Fibroblast of skin of left quadriceps (primary cell): Measurements from ENCODE around the gene PFDN4.

ENCODE experiments used
- DNase-seq, 2 experiments: peaks; one replicate each; pipeline ENCODE4 v3.0.0-alpha.2; 2013; ENCODE audit warnings: low read depth in 2 of 2

PFDN4 gene

DNA sequence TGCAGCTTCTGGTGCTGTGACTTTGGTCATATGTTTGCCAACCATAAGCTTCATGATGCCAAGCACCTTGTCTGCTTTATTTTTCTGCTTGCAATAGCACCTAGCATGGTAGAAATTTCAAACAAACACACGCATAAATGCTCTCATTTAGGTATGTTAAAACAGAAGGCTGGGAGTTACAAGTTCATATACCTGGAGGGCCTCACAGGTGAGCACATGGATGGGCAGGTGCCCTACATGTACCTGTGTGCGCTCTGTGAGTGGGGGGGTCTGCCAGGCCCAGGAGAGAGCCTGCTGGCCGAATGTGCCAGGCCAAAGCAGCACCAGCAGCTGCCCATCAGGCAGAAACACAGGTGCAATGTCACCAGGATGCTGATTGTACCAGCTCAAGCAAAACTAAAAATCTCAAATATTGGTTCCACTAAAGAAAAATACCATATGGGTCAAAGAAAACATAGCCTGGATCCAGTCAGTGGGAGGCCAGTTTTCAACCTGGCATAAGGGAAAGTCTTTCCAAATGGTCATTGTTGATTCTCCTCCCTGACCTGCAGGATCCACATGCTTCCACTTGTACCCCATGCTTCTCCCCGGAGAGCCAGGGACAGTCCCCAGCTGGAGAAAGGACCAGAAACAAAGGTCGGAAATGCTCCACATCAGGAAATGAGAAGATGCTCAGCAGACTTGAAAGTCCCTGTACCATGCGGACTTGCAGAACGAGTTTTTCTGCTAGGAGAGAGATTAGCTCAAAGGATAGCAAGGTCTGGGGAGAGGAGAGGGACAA lies 7.2 kb upstream of the PFDN4 start:
- DNase-seq = no peak

DNA sequence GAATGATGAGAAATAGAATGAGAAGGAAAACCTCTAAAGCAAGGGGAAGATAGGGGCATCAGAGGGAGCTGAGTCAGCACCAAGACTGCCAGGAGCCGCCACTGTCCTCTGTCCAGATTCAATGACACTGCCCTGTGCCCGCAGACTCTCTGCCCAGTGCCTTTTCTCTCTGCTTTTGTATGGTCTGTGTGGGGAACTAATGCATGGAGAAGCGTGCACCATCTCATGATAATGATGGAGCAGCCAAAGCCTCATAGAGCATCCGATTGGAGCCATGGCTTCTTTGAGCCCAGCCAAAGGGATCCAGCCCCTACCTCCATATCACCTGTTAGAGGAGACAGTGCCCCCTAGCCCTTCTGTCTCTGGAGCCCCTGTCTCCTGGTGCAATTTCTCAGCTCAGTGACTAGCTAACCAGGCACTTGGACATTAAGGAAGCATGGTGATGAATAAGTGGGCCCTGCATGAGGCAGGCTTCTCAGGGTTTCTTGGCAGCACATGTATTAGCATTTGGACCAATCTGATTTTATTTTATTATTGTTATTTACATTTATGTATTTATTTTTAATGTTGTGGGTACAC lies 6.5 kb upstream of the PFDN4 start:
- DNase-seq = no peak

DNA sequence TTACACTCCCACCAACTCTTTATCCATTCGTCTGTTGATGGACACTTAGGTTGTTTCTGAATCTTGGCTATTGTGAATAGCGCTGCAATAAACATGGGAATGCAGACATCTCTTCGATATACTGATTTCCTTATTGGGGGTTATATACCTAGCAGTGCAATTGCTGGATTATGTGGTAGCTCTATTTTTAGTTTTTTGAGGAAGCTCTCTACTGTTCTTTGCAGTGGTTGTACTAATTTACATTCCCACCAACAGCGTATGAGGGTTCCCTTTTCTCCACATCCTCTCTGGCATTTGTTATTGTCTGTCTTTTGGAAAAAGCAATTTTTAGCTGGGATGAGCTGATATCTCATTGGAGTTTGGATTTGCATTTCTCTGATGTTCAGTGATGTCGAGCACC lies 4.6 kb upstream of the PFDN4 start:
- DNase-seq = no peak

DNA sequence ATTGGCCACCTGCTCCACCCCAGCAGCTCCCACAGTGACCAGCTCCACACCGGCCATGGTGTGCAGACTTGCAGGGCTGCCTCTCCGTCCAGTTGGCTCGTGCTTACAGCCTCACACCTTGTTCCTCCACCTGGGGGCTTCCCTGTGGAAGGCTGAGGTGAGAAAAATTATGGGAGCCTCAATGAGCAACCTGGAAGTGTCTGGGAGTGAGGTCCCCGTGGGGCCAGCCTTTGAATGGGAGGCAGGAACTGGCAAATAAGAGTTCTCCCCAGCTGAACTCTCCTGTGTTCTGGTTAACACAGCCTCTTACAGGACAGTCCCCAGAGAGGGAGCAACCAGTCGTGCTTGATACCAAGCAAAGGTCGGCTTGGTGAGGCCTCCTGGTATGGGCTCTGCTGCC lies 3.8 kb upstream of the PFDN4 start:
- DNase-seq = no peak

DNA sequence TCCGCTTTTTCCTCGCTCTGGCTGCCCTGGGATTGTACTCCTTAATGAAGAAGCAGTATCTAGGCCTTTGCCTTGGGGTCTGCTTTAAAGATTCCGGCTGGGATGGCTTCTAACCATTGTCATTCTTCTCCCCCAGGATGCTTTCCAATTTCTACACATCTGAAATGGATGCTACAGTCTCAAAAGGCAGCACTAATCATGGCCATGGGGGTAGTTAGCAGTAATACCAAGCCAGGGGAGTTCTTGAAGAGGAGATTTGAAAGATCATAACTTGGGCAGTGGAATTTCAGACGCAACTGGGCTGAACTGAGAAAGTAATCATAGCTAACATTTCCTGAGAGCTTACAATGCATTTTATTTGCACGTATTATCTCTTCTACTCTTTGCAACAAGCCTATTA lies 3.4 kb upstream of the PFDN4 start:
- DNase-seq = no peak

GRCh38 chr20:54205450-54205849 lies 2.4 kb upstream of the PFDN4 start:
- no peak for DNase-seq

DNA sequence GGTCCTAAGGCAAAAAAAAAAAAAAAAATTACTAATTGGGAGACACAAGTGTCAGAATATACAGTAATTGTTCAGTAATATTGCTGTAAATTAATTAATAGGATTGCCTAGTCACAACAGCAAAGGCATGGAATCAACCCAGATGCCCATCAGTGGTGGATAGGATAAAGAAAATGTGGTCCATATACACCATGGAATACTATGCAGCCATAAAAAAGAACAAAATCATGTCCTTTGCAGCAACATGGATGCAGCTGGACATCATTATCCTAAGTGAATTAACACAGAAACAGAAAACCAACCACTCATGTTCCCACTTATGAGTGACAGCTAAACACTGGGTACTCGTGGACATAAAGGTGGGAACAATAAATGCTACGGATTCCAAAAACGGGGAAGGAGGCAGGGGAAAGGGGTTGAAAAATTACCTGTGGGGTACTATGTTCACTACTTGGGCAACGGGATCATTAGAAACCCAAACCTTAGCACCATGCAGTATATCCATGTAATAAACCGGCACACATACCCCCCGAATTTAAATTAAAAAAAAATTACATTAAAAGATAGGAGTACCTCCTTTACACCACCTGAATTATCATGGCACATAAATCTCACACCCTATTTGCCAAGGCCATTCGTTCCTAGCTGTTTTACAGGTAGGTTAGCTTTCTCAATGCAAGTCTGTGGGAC lies 689 bp upstream of the PFDN4 start:
- DNase-seq = no peak

- no peak for DNase-seq
Measured at GRCh38 chr20:54208548-54209176, 775 bp downstream of the PFDN4 start.

DNA sequence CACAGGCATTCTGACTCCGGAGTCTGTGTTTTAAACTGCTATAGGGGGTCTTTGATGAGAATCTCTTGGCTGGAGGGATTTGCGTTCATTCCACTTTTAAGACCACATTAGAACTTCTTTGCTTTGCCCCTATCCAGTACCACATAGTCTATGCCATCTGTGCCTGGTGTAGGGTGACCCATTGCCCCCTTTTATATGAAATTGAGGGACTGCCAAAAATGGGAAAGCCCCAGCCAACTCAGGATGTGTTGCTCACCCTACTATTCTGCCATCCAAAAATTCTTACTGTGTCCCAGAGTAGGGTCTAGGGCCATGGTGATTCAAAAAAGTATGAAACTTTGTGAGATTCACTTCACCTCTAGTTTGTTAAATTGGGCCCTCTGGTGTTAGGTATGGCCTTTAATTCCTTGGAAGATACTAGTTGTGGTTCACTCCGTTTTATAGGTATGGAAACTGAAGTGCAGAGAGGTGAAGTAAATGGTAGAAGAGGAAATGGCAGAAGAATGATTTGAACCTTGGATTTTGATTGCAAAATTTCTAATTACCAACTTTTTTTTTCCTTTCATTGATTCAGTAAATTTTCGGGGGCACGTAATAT lies 1.4 kb downstream of the PFDN4 start:
- no peak for DNase-seq

DNA sequence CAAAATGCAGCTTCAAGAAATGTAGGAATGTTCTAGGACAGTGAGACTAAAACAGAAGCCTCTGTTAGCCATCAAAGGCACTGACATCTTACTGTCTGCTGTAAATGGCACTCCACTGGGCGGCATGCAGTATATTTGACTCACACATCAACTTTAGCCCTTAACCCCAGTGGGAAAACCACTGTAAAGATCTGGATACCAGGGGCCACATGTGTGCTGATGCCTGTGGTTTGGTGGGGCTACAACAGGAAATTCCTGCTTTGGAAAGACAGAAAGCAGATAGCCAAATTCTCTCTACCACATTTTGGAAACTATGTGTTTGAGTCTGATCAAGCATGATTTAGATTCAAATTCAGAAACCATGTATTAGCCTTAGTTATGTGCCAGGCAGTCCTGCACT lies 4.3 kb downstream of the PFDN4 start:
- peak; percentile 86 to 87 for DNase-seq

DNA sequence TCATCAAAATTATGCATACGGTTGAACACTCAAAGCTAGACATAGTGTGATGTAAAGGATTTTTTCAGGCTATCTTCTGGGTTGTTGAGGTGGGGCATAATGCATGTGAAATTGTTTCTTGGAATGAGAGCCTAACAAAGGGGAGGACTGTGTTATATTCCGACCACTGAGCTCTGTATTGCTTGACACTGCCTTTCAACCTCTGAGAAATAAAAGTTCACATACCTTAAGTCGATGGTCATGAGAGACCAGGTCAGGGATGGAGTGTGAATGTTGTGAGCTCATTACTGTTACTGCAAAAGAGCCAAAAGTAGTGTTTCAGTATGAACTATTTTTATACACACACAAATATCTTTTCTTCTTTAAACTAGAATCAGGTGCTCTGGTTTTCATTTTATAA lies 5.0 kb downstream of the PFDN4 start:
- no peak for DNase-seq

- no peak for DNase-seq
Measured at GRCh38 chr20:54214566-54214965, 6.7 kb downstream of the PFDN4 start.

GRCh38 chr20:54215157-54215789 lies 7.4 kb downstream of the PFDN4 start:
- DNase-seq = no peak

DNA sequence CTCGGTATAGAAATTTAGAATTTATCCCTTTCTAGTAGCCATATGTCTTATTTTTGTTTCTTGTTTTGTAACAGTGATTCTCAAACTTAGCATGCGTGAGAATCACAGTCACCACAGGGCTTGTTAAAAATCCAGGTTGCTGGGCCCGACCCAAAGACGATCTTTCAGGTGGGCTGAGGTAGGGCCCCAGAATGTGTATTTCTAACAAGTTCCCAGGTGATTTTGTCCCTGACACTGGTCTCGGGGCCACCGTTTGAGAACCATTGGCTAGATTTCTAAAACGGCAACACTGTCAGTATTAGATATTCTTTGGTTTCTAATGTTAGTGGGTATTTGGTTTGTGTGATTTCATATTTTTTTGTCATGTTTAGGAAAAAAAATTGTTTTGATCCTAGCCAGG lies 9.9 kb downstream of the PFDN4 start:
- no peak for DNase-seq

- DNase-seq = no peak
Measured at GRCh38 chr20:54218470-54218869, 10.6 kb downstream of the PFDN4 start.

GRCh38 chr20:54219751-54220426 lies 12.0 kb downstream of the PFDN4 start:
- DNase-seq = peak in 1 of 2 experiments; percentile 40

GRCh38 chr20:54220722-54221121 lies 12.8 kb downstream of the PFDN4 start:
- no peak for DNase-seq

GRCh38 chr20:54221353-54221752 lies 13.5 kb downstream of the PFDN4 start:
- DNase-seq = no peak

DNA sequence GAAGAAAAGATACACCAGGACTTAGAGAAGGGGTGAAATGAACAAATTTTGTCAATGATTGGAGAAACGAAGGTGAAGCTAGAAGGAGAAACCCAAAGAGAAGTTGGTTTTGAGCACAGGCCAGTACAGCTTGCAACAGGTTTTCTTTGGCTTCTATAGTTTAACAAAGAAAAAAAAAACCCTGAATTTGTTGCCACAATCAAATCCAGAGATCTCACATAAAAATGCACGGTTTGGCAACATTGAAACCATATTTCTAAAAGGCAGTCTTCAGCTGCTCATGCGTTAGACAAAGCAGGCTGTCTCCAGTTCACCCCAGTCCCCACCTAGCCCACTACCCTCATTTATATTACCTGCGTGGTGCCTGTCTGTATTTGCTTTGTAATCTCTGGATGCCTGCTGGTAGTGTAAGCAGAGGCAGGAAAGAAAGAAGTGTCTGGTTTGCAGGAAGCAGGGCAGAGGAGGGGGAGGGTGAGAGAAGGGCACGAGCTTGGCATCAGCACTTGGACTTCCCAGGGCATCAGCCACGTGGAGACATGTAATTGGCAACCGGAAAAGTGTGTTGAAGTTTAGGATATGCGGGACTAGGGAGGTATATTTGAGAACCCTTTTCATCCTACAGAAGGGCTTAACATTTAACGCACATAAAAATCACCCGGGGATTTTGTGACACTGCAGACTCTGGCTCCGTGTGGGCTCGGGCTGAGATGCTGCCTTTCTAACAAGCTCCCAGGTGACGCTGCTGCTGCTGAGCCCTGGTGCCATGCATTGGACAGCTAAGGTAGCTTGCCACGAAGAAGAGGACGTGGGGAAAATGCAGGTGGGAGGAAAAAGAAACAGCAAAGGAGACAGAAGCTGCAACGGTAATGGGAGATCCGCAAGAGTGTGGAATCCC lies 14.4 kb downstream of the PFDN4 start:
- no peak for DNase-seq

- DNase-seq = no peak
Measured at GRCh38 chr20:54223285-54223684, 15.4 kb downstream of the PFDN4 start.
